HepG2 (cell line): ENCODE measurements around the gene MRPL43. TPM values are rescaled to one million over a fixed set of nuclear protein-coding genes. Genes with fewer than 3 reads are reported as not detected.
A peak's percentile ranks its signal among the peaks of the same experiment; 100 is the strongest.

Source experiments
- ATAC-seq: fragments of 200-7000 bp; cut with Tn5 transposase; 3 replicates; pipeline ENCODE4 v1.9.1; 2020; ENCODE audit warnings: mild to moderate bottlenecking, moderate library complexity
- BruUV-seq: library from RNA; stranded (reverse); fragments of 400-500 nt; replicated peaks from 2 replicates; lab custom pipeline; 2021; lab: Mats Ljungman, UMichigan
- CTCF ChIA-PET: fragments of 300-600 bp; formaldehyde crosslinking; extraction: SDS; loops from one replicate; lab custom pipeline; 2021; ENCODE audit warnings: low total read pairs, inconsistent platforms, low intra/inter-chr PET ratio; lab: Yijun Ruan, JAX
- POLR2A ChIA-PET: fragments of 350-600 bp; sonication (Branson Sonifier 250); formaldehyde crosslinking; loops from one replicate; lab custom pipeline; 2020; ENCODE audit warnings: antibody characterized with exemption, inconsistent platforms; lab: Yijun Ruan, JAX
- DNase-seq: peaks from one replicate; pipeline ENCODE4 v3.0.0-alpha.2; 2015; ENCODE audit warnings: low spot score
- FAIRE-seq: peaks from 3 replicates; lab custom pipeline; 2011; peaks lifted over from hg19 to GRCh38; lab: Jason Lieb, UNC
- H2AFZ ChIP-seq: one replicate; pipeline ENCODE4 v1.6.1; 2011; ENCODE audit warnings: low read length, inconsistent platforms
- H3K27ac ChIP-seq: fragments of 300-600 bp; 3 replicates; pipeline ENCODE4 v1.8.0; 2011; ENCODE audit warnings: mixed run types, mild to moderate bottlenecking, mixed read lengths, low read length, inconsistent platforms; ENCODE audit not compliant: insufficient read depth; ENCODE audit errors: extremely low read length
- H3K27me3 ChIP-seq, 2 experiments: fragments of 200-600 bp in 1 of 2; 2 replicates in 1 of 2; 3 replicates in 1 of 2; pipeline versions ENCODE4 v1.6.0 to v1.8.0; 2011; ENCODE audit warnings: low read length in 2 of 2, mild to moderate bottlenecking in 2 of 2, moderate library complexity in 2 of 2, inconsistent platforms in 1 of 2; ENCODE audit not compliant: insufficient read depth in 2 of 2, control insufficient read depth in 1 of 2
- H3K36me3 ChIP-seq, 2 experiments: fragments of 200-600 bp in 1 of 2; replicated peaks in 1 of 2; 2 replicates in 1 of 2; 3 replicates in 1 of 2; pipeline versions ENCODE4 v1.5.1 to v1.8.0; 2011; ENCODE audit warnings: low read length in 2 of 2, inconsistent platforms in 1 of 2; ENCODE audit not compliant: insufficient read depth in 2 of 2, control insufficient read depth in 1 of 2
- H3K4me1 ChIP-seq: 2 replicates; pipeline ENCODE4 v1.5.1; 2012; ENCODE audit warnings: low read length, inconsistent platforms; ENCODE audit not compliant: insufficient read depth
- H3K4me2 ChIP-seq: 2 replicates; pipeline ENCODE4 v1.6.0; 2011; ENCODE audit warnings: low read depth, low read length, inconsistent platforms
- H3K4me3 ChIP-seq, 3 experiments: fragments of 200-600 bp in 1 of 3; sonication (generic), shearing (Covaris generic) in 1 of 3; replicated peaks in 1 of 3; 2 replicates each; pipeline ENCODE4 v1.5.1; 2011 to 2016; ENCODE audit warnings: low read length in 3 of 3, inconsistent platforms in 2 of 3, low read depth in 2 of 3, mild to moderate bottlenecking in 2 of 3, control low read depth in 1 of 3, mixed read lengths in 1 of 3; ENCODE audit not compliant: insufficient read depth in 1 of 3
- H3K79me2 ChIP-seq: one replicate; pipeline ENCODE4 v1.6.1; 2011; ENCODE audit warnings: low read length, inconsistent platforms; ENCODE audit not compliant: insufficient read depth
- H3K9ac ChIP-seq: 2 replicates; pipeline ENCODE4 v1.6.0; 2011; ENCODE audit warnings: mild to moderate bottlenecking, low read depth, low read length, inconsistent platforms; ENCODE audit not compliant: insufficient read depth
- H3K9me3 ChIP-seq: 2 replicates; pipeline ENCODE4 v1.5.1; 2012; ENCODE audit warnings: mild to moderate bottlenecking, low read length
- H4K20me1 ChIP-seq: 2 replicates; pipeline ENCODE4 v1.6.0; 2011; ENCODE audit warnings: inconsistent platforms, mild to moderate bottlenecking, low read length, moderate library complexity; ENCODE audit not compliant: insufficient read depth
- ATF7-NPFF ChIP-seq: sonication (generic); formaldehyde crosslinking; IDR thresholded peaks from 2 replicates; pipeline ENCODE4 v1.8.1; 2023; ENCODE audit warnings: mild to moderate bottlenecking, low read depth, missing genetic modification reagents, moderate library complexity
- GABPB1 ChIP-seq: IDR thresholded peaks from 2 replicates; pipeline ENCODE4 v1.6.1; 2016; ENCODE audit warnings: mild to moderate bottlenecking, missing genetic modification reagents, moderate library complexity, missing compliant biosample characterization
- KDM5A ChIP-seq: fragments of 200-600 bp; sonication (generic); IDR thresholded peaks from 2 replicates; pipeline ENCODE4 v1.7.0; 2018; ENCODE audit warnings: antibody characterized with exemption, mild to moderate bottlenecking, low read length, borderline replicate concordance
- KDM5B ChIP-seq: sonication (generic); formaldehyde crosslinking; IDR thresholded peaks from 2 replicates; pipeline ENCODE4 v1.4.0; 2020; ENCODE audit warnings: missing genetic modification reagents, mild to moderate bottlenecking, borderline replicate concordance
- NFE2L1 ChIP-seq: sonication (generic); formaldehyde crosslinking; IDR thresholded peaks from 2 replicates; pipeline ENCODE4 v1.4.0; 2020; ENCODE audit warnings: missing genetic modification reagents, mild to moderate bottlenecking, borderline replicate concordance
- NR3C1 ChIP-seq: sonication (generic); formaldehyde crosslinking; IDR thresholded peaks from 2 replicates; pipeline ENCODE4 v1.4.0; 2020; ENCODE audit warnings: missing genetic modification reagents
- SALL1 ChIP-seq: sonication (generic); formaldehyde crosslinking; IDR thresholded peaks from 2 replicates; pipeline ENCODE4 v1.8.0; 2022; ENCODE audit warnings: mild to moderate bottlenecking, missing genetic modification reagents
- TBX3 ChIP-seq: fragments of 450-650 bp; IDR thresholded peaks from 2 replicates; pipeline ENCODE4 v1.6.1; 2017; ENCODE audit warnings: antibody characterized with exemption, mild to moderate bottlenecking, inconsistent platforms, borderline replicate concordance
- TMF1 ChIP-seq: sonication (generic); formaldehyde crosslinking; IDR thresholded peaks from 2 replicates; pipeline ENCODE4 v1.8.1; 2022; ENCODE audit warnings: low read depth, missing genetic modification reagents
- TRIM24 ChIP-seq: sonication (generic); formaldehyde crosslinking; IDR thresholded peaks from 2 replicates; pipeline ENCODE4 v1.8.0; 2022; ENCODE audit warnings: mild to moderate bottlenecking, missing genetic modification reagents
- ZBTB3 ChIP-seq: sonication (generic); formaldehyde crosslinking; IDR thresholded peaks from 2 replicates; pipeline ENCODE4 v1.4.0; 2020; ENCODE audit warnings: low read depth, mild to moderate bottlenecking, moderate library complexity, missing genetic modification reagents, borderline replicate concordance
- ZNF136 ChIP-seq: sonication (generic); formaldehyde crosslinking; IDR thresholded peaks from 2 replicates; pipeline ENCODE4 v1.8.1; 2022; ENCODE audit warnings: low read depth, mild to moderate bottlenecking, moderate library complexity, missing genetic modification reagents
- ZNF331 ChIP-seq: sonication (generic); formaldehyde crosslinking; IDR thresholded peaks from 2 replicates; pipeline ENCODE4 v1.4.0; 2020; ENCODE audit warnings: missing genetic modification reagents
- WGBS: methylation state at CpG from one replicate; pipeline ENCODE4 v1.1.6; 2017; ENCODE audit warnings: low lambda C conversion rate; 5-methylcytosine and 5-hydroxymethylcytosine counted together
- in situ Hi-C: cut with HindIII; loops from 2 replicates; pipeline ENCODE4 v1.10.0; 2017; ENCODE audit warnings: low pct_unique_long_range_greater_than_20kb; ENCODE audit not compliant: extremely low pct_ligation_motif_present
- intact Hi-C: fragments of 100-400 bp; cut with micrococcal nuclease; formaldehyde crosslinking; loops from one replicate; pipeline ENCODE4 v1.10.0; 2022; ENCODE audit not compliant: unreplicated experiment
- polyA plus RNA-seq, 8 experiments: library from polyadenylated mRNA; depleted of rRNA in 3 of 8; stranded (reverse) in 7 of 8; unstranded in 1 of 8; fragments of >200 nt; fragmentation: Illumina TruSeq in 4 of 8; extraction: Trizol in 4 of 8; gene quantifications; 2 replicates each; pipeline versions ENCODE4 v1.2.1 to v1.2.3, GENCODE V29; 2011 to 2016; ENCODE audit warnings: low read depth in 4 of 8, missing spikeins in 1 of 8, mixed read lengths in 1 of 8; ENCODE audit not compliant: insufficient read depth in 1 of 8
- total RNA-seq, 5 experiments: library from RNA; depleted of rRNA; stranded (reverse); fragments of >200 nt; fragmentation: Illumina TruSeq; extraction: Trizol; gene quantifications; 2 replicates each; pipeline ENCODE4 v1.2.3, GENCODE V29; 2016; ENCODE audit warnings: low read depth in 1 of 5
- TF ChIP-seq, protein P1 (sequence below), 2 experiments: sonication (generic) in 1 of 2; formaldehyde crosslinking in 1 of 2; IDR thresholded peaks; 2 replicates each; pipeline versions ENCODE4 v1.4.0 to v1.6.1; 2016 to 2020; ENCODE audit warnings: borderline replicate concordance in 1 of 2, low read depth in 1 of 2, mild to moderate bottlenecking in 1 of 2, missing genetic modification reagents in 1 of 2
- TF ChIP-seq, protein P2 (sequence below): sonication (generic); formaldehyde crosslinking; conservative IDR thresholded peaks from 2 replicates; pipeline ENCODE4 v1.8.0; 2022; ENCODE audit warnings: low read depth, missing genetic modification reagents
- TF ChIP-seq, protein P3 (sequence below): fragments of 450-650 bp; IDR thresholded peaks from 2 replicates; pipeline ENCODE4 v1.6.1; 2017

Gene MRPL43
- total and polyA plus RNA-seq, 2 of the 13 experiments (the other 11 are each of a cell fraction or from before 2014, with no cell fraction given): 71.0 to 73.7 TPM

- ATAC-seq (peak; percentile 43), DNase-seq (no peak), FAIRE-seq (no peak)
- in situ Hi-C loops: loop anchor here (5.0 kb wide), 1 partner anchor 38 kb away; no protein-coding TSS in a partner anchor
- no peaks in the 10 kb centered on the region for H4K20me1 ChIP-seq
- 66% methylated on average over 17 of the region's 27 CpGs for WGBS
- no peaks in the 10 kb centered on the region; a peak in 1 of 5 replicates for H3K27me3 ChIP-seq
- H3K9me3 ChIP-seq: no peaks in the 10 kb centered on the region
- H3K27ac ChIP-seq: no peak overlapping the region
- H3K4me3 ChIP-seq: peak overlapping the region in 1 of 3 experiments; percentile 6; a peak in 1 of 6 replicates
- H3K79me2 ChIP-seq: no peaks in the 10 kb centered on the region
- no peaks in the 10 kb centered on the region for H3K36me3 ChIP-seq
- H3K9ac ChIP-seq: no peak overlapping the region
- ChIA-PET CTCF (no interaction called here), POLR2A (interaction anchor here (0.8 to 4.6 kb wide), 9 partner anchors 11 to 60 kb away, joined by 3 to 51 read pairs (median 4); partner anchors contain the start of genes KAZALD1 and MRPL43)
- intact Hi-C loops: loop anchor here (5.0 kb wide), 1 partner anchor 38 kb away; no protein-coding TSS in a partner anchor
- no TSS peak for BruUV-seq
- H3K4me2 ChIP-seq: peak overlapping the region; percentile 96
- no peak overlapping the region for H2AFZ ChIP-seq
- H3K4me1 ChIP-seq: peaks cover 55% of the 10 kb centered on the region
- TF ChIP-seq TRIM24 (CRISPR knock-in tag): no peak
- TF ChIP-seq ZNF331 (CRISPR knock-in tag): no peak
- no peak for TF ChIP-seq ZBTB3
- TF ChIP-seq, protein P1, sequence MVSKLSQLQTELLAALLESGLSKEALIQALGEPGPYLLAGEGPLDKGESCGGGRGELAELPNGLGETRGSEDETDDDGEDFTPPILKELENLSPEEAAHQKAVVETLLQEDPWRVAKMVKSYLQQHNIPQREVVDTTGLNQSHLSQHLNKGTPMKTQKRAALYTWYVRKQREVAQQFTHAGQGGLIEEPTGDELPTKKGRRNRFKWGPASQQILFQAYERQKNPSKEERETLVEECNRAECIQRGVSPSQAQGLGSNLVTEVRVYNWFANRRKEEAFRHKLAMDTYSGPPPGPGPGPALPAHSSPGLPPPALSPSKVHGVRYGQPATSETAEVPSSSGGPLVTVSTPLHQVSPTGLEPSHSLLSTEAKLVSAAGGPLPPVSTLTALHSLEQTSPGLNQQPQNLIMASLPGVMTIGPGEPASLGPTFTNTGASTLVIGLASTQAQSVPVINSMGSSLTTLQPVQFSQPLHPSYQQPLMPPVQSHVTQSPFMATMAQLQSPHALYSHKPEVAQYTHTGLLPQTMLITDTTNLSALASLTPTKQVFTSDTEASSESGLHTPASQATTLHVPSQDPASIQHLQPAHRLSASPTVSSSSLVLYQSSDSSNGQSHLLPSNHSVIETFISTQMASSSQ (IDR thresholded peaks at IDR 0.05; ENCODE audit: low read depth): no peak
- TF ChIP-seq, protein P1 (CRISPR knock-in tag; IDR thresholded peaks at IDR 0.05; ENCODE audit: borderline replicate concordance): no peak
- TF ChIP-seq TBX3: no peak
- TF ChIP-seq NR3C1 (CRISPR knock-in tag): no peak
- TF ChIP-seq ATF7-NPFF (CRISPR knock-in tag): no peak
- no peak for TF ChIP-seq ZNF136 (CRISPR knock-in tag)
- no peak for TF ChIP-seq NFE2L1 (CRISPR knock-in tag)
- TF ChIP-seq TMF1 (CRISPR knock-in tag): no peak
- TF ChIP-seq KDM5B (CRISPR knock-in tag): peak; percentile 27; the same call in 1 of the 2 replicates
- TF ChIP-seq SALL1 (CRISPR knock-in tag): no peak
- TF ChIP-seq, protein P2, sequence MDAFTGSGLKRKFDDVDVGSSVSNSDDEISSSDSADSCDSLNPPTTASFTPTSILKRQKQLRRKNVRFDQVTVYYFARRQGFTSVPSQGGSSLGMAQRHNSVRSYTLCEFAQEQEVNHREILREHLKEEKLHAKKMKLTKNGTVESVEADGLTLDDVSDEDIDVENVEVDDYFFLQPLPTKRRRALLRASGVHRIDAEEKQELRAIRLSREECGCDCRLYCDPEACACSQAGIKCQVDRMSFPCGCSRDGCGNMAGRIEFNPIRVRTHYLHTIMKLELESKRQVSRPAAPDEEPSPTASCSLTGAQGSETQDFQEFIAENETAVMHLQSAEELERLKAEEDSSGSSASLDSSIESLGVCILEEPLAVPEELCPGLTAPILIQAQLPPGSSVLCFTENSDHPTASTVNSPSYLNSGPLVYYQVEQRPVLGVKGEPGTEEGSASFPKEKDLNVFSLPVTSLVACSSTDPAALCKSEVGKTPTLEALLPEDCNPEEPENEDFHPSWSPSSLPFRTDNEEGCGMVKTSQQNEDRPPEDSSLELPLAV (CRISPR knock-in tag): no peak
- no peak for TF ChIP-seq KDM5A
- TF ChIP-seq GABPB1: no peak
- TF ChIP-seq, protein P3, sequence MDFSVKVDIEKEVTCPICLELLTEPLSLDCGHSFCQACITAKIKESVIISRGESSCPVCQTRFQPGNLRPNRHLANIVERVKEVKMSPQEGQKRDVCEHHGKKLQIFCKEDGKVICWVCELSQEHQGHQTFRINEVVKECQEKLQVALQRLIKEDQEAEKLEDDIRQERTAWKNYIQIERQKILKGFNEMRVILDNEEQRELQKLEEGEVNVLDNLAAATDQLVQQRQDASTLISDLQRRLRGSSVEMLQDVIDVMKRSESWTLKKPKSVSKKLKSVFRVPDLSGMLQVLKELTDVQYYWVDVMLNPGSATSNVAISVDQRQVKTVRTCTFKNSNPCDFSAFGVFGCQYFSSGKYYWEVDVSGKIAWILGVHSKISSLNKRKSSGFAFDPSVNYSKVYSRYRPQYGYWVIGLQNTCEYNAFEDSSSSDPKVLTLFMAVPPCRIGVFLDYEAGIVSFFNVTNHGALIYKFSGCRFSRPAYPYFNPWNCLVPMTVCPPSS: no peak
These were observed 42.4 kb upstream of the MRPL43 start for GRCh38 chr10:101029520-101030295.
